Endometrial microvascular endothelial cells (primary cell): ENCODE data around the gene CYB5R3. TPM values are rescaled to one million over a fixed set of nuclear protein-coding genes. Genes with fewer than 3 reads are reported as not detected.

Experiments used
- in situ Hi-C: cut with HindIII; loops from 2 replicates; pipeline ENCODE4 v1.10.0; 2017; ENCODE audit warnings: low sequenced_read_pairs, low pct_unique_long_range_greater_than_20kb; ENCODE audit errors: inconsistent ontology term
- total RNA-seq: library from RNA; depleted of rRNA; stranded (reverse); fragments of >200 nt; gene quantifications from one replicate; pipeline ENCODE4 v1.2.3, GENCODE V29; 2015; ENCODE audit errors: inconsistent ontology term

CYB5R3 gene
- total RNA-seq, 1 donor from 2014 or later = 155 TPM

DNA sequence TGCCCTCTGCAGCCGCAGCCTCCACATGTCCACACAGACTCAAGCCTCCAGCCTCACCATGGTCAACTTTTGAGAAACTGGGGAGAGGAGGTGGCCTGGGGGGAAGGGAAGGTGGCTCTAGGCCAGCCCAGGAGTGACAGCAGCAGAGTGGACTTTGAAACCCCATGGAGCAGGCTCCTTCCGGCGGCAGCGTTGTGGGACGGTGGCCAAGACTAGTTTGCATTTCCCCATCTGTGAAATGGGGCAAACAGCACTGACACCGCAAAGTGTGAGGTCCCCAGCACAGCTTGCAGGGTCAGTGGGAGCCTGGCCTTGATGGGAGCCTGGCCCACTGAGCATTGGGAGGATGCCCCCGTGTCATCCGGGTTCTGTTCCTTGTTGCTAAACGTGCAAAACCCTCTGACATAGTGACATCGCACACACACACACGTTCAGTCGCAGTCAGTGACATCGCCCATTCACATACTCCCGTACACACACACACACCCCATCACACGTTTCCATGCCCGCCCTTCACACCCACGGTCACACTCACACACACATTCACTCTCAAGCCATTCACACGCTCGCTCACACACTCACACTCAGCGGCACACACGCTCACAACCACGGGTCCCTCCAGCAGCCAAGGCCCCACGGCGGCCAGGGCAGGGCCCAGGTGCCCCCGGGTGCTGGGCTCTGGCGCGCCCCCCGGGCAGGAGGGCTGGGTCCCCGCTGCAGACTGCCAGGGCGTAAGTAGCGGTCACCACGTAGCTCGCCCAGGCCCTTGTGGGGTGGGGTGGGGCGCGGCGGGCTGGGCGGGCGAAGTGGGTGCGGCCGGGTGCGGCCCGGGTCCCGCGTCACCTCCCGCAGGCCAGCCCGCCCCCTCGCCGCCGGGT is 585 bp downstream of the CYB5R3 start:
- in situ Hi-C loops = no loop called here

DNA sequence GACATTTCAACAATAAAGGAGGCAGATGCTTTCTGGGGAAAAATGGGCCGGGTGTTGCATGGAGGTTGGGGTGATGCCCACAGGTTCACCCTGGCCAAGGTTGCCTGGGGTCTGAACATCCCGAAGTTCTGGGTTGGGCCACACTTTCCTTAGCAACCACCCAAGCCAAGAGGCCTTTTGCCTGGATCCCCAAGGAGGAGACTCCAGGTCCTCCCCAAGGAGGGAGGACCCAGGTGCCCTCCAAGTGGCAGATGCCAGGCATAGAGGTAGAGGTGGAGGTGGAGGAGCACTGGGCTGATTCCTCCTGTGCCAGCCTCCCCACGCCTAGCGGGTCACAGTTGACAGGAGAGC is 1.2 kb downstream of the CYB5R3 start:
- in situ Hi-C loops = no loop called here

DNA sequence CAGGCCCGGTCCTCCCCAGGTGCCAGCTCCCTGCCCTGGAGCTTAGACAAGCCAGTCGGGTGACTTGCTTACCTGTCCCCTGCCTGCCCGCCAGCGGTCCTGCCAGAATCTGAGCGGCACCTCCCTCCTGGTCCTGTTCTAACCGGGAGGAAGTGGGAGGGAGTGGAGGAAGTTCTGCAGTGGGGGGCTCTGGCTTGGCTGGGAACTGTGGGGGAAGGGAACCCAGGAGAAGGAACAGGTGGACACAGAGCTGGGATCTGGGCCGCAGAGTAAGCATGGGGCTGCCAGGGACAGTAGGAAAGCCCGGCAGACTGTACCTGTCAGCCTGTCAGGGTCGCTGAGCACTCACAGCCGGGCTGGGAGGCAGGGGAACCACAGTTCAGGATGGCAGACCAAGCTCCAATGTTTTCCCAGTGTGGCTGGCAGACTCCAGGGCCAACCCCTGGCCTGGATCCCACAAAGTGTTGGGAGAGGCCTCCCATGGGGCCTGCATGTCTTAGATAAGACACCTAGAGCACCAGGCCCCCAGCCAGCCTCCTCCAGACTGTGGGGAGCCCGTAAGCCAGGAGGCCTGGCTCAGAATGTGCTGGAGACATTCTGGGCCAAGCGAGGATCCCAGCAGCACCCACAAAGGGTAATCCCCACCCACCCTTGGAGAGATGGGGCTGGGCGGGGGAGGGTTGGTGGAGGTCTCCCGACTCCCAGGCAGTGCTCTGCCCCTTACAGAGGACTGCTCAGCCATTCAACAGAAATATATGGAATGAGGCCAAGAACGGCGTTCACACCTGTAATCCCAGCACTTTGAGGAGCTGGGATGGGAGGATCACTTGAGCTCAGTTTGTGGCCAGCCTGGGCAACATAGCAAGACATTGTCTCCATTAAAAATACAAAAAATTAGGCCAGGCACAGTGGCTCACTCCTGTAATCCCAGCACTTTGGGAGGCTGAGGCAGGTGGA is 2.3 kb downstream of the CYB5R3 start:
- in situ Hi-C loops = no loop called here

DNA sequence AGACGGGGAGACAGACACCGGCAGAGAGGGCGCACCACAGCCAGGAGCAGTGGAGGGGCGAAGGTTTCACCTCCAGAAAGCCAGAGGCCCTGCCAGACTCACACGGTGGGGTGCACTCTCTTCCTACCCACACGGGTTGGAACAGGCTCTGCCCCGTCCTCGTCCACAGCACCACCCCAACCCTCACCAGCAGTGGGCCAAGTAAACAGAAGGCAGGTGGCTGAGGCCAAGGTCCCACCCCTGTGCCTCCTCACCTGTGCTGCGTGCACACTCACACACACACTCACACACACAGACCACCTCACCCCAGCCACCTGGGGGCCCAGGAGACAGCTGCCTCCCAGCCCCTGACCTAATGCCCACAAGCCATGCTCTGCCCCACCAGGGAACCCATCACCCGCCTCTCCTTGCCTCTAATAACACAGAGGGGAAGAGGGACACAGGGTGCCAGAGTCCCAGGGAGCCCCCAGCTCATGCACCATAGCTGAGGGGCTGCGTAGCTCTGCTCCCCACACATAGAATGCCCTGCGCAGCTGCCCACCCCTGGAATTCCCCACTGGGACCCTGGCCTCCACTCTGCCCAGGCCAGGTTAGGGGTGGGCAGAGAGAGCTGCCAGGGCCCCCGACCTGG is 3.1 kb downstream of the CYB5R3 start:
- in situ Hi-C loops = no loop called here

DNA sequence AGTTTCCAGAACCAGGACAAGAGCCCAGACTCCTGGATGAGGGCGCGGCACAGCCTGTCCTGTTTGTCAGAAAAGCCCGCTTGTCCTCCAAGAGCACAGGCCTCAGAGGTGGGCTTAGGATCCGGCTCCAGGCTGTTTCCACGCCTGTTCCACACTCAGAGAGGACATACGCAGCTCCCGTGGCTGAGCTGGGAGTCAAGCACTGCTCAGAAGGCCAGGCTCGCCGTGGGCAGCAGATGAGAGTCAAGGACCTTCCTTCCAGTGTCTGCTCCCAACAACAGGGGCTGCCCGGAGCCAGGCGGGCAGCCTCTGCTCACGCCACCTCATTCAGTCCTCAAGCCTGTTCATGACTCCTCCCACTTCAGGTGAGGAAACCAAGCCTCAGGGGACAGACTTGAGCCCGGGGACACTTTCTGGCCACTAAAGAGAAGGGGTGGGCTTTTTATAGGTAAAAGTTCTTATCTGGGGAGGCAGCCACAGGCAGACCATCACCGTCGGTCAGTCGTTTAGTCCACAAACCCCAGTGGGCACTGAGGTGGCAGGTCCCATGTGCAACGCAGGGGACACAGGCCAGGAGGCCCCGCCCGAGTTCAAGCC is 3.8 kb downstream of the CYB5R3 start:
- in situ Hi-C loops = no loop called here

DNA sequence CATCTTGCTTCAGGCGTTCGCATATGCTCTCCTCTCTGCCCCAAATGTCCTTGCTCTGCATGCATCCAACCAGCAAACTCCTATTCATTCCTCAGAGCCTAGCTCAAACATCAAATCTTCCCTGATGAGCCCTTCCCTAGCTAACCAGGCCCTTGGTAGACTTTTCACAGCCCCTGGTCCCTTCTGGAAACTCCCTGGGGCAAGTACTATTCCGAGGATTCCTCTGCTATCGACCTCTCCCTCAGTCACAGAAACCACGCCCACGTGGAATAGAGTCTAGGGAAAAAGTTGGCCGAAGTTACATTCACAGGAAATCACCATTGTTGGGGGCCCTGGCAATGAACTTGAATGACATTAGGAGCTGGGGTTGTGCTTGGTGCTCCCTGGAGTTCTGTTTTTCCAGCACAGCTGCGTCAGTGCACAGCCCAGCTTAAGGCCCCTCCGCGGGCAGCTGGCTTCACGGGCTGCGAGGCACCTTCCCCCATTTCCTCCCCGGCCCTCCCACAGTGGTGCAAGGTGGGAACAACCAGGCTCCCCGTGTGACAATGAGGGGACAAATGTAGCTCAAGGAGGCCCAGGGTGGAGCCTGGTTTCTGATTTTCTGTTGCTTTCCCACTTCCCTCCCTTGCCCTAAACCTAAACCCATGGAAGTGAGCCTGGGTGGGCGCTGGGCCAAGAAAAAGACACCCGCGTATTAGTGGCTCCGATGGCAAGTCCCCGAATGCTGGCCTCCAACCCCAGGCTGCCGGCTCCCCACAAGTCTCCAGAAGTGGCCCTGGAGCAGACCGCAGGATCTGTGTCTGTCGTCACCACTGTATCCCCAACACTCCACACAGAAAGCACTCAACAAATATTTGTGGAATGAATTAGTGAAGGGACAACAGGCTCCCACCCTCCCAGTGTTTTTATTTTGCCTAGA is 4.5 kb downstream of the CYB5R3 start:
- in situ Hi-C loops = no loop called here

DNA sequence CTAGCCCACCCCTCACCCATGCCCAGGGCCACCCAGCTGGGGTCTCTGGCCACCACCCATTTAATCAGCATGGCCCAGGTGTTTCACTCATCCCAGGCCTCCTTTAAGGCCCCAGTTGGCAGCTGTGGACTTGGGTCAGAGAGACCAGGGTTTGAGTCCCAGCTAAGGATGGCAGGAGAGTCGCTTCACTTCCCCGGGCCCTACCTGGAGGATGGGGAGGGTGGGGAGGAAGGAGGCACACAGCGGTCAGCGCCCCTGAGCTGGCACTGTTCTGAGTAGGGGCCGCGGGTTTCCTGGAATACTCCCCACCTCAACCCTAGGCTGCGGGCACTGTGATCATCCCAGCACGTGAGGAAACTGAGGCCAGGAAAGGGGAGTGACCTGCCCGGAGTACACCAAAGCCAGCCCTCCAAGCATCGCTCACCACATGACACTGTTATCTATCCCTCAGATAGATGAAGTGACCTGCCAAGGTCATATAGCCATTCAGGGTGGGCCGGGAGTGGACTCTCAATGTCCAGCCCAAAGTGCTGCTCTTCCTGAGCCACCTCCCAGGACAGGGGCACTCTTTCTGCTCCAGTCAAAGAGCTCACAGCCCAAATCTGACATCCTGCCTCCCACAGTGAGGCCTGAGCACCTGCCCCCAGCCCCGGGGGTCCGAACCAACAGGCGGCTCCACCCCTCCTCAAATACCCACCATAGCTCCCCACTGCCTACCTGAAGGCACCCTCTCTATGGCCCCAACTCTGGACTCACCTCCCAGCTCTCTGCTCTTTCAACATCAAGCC is 5.4 kb downstream of the CYB5R3 start:
- in situ Hi-C loops = no loop called here

DNA sequence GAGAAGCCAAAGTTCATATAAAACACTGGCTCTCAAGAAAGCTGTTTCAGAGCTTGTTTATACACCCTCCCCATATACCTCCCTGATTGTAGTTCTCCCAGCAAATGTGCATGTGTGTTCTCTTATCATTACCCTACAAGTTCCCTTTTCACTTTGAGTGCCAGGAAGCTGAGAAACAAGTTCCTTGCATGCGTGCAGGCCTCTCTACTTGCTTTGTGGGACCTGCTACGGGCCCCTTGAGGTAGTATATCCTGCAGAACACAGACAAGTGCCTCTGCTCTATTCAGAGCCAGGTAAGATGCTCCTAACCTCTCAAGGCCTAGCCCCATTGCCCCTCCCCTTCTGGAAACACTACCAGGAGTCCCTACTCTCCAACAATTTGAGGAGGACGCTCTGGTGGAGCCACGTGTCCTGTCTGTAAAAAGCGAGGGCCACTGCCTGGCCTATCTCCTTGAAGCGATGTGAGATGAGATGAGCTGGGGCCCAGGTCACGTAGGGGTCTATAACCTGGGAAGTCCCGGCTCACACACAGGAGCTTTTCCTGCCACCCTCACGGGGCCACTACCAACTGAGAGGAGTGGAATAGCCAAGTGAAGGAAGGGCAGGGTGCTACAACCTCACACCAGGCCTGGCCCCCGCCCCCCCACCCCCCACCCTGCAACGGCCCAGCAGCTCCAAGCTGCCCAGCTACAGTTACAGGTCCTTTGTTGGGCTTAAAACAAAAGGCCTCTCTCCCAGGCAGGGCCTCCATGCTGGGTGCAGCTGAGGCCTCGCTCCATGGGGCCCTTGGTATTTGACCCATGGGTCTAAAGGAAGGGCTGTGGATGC is 6.2 kb downstream of the CYB5R3 start:
- in situ Hi-C loops = no loop called here

DNA sequence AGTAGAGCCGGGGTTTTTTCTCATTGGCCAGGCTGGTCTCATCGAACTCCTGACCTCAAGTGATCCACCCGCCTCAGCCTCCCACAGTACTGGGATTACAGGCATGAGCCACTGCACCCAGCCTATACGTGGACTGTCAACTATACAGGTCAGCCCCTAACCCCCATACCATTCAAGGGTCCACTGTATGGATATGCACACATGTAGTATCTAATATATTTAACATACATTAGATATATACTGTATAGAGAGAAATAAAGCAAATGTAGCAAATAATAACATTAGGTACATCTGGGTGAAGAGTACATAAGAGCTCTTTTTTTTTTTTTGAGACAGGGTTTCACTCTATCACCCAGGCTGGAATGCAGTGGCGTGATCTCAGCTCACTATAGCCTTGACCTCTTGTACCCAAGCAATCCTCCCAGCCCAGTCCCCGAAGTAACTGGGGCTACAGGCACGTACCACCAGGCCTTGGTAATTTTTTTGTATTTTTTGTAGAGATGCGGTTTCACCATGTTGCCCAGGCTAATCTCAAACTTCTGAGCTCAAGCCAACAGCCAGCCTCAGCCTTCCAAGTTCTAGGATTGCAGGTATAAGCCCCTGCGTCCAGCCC is 7.3 kb downstream of the CYB5R3 start:
- in situ Hi-C loops = no loop called here

DNA sequence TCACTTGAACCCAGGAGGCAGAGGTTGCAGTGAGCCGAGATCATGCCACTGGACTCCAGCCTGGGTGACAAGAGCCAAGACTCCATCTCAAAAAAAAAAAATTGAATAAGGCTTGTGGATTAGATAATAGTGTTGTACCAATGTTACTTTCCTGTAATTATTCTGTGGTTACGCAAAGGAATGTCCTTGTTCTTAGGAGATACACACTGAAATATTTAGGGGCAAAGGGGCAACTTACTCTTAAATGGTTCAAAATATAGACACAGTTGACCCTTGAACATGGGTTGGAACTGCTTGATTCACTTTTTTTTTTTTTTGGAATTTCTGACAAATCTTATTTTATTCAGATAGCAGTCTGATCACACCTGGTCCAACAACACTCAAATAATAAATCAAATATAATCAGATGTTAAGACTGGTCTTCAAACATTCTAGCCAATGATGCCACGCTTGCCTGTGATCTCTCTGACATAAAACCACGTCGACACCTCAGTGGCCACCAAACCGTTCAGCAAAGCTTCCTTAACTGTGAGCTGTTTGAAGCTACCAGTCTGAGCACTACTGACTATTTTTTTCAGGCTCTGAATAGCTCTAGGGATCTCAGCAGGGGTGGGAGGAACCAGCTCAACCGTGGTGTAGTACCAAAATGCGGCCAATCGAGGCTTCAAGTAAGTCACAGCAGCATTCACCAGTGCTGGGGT is 9.5 kb downstream of the CYB5R3 start:
- in situ Hi-C loops = no loop called here

DNA sequence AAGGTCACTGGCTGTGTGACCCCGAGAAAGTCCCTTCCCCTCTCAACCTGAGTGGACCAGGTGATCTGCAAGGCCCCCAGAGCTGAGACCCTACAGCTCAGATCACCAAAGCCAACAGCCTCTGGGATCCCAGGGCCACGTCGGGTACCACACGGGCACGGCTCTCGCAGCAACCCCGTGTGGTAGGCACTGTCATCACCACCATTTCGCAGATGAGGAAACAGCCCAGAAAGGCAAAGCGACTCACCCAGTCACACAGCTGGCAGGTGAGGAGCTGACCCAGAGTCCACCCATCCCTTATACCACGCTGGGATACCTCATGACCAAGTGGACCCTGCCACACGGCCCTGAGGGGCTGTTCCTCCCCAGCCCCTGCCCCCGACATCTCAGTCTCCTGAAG is 11.6 kb downstream of the CYB5R3 start:
- in situ Hi-C loops = no loop called here

DNA sequence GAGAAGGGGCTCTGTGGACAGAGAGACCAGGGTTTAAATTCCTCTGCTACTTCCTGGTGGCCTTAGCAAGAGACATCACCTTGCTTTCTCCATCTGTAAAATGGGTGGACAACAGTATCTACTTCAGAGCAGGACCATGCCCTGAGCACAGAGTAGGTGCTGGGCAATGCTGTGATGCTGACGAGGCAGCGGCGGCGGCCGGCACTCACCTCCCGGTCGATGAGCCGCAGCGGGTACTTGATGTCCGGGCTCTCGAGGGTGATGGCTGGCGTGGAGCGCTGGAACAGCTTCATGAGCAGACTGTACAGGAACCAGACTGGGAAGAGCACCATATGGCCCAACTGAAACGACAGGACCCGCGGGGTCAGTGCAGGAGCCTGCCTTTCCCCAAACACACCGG is 12.7 kb downstream of the CYB5R3 start:
- in situ Hi-C loops = no loop called here

DNA sequence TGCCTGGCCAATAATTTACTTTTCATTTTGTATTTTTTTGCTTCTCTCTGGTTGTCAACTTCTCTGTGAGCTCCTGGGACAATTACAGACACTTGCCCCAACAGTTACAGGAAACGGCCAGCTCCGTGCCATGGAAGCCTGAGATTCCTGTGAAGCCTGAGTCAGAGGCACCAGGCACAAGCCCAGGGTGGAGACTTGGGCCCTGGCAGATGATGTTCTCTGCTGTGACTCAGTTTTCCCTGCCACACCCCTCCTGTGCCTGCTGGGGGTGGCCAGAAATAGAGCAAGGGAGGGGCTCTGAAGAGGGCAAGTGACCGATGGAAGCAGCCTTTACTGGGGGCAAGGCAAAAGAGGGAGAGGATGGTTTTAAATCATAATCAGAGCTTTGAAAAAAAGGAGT is 13.7 kb downstream of the CYB5R3 start:
- in situ Hi-C loops = no loop called here

DNA sequence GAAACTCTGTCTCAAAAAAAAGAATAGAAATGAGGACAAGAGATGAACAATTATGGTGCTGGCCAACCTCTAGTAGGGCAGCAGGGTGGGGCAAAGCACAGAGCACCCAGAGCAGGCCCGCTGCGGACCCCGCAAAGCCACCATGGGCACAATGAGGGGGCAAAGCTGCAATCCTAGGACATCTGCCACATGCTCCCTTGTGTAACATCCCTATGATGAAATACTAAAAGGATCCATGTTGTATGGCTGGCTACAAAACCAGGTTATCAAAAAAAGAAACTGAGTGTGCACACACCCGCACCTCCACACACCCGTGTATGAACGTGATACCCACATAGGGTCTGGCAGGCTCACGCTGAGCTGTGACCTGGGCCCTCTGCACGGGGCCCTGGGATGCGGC is 16.2 kb downstream of the CYB5R3 start:
- in situ Hi-C loops = no loop called here

DNA sequence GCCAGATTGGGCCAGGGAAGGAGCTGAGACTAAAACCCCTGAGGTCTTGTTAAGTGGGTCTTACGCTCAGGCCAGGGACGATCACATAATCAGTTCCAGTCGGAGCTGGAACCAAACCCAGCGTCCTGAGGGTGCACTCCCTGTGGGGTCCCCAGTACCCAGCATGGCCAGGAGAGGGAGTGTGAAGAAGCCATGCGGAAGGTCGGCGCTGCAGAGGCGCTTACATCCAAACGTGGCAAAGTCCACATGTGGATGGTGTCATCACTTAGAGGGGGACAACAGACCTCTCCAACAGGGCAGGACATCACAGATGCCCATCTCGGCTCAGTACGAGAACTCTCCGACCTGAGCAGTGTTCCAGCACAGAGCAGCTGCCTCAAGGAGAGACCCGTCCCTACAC is 17.1 kb downstream of the CYB5R3 start:
- in situ Hi-C loops = no loop called here
